Adrenal gland (tissue), 5 donors: Measurements from ENCODE around the gene UMOD.
"Not testable (repeated sequence)": the region's sequence is repeated elsewhere in the genome, so short reads cannot be mapped to it uniquely, and the experiment has no call there.

Experiments used
- CTCF ChIP-seq, 6 experiments: fragments of 450-650 bp in 4 of 6; fragments of 200-600 bp in 2 of 6; sonication (generic) in 1 of 6; IDR thresholded peaks; 1 replicate in 5 of 6; 2 replicates in 1 of 6; pipeline versions ENCODE4 v1.5.1 to v1.8.0; 2016 to 2021; ENCODE audit warnings: antibody characterized with exemption in 6 of 6, mild to moderate bottlenecking in 2 of 6, moderate library complexity in 1 of 6
- POLR2A ChIP-seq, 2 donors: fragments of 450-650 bp; IDR thresholded peaks; one replicate each; pipeline ENCODE4 v1.6.1; 2017; ENCODE audit warnings: antibody characterized with exemption in 2 of 2, mild to moderate bottlenecking in 2 of 2, moderate library complexity in 1 of 2
- donor health status: DM: no; HTN: no; CAD: no.

- not testable (repeated sequence) for TF ChIP-seq CTCF, POLR2A (IDR thresholded peaks at IDR 0.05)
Measured at GRCh38 chr16:20321051-20321450, 31.5 kb downstream of the UMOD start.
